Measurements from ENCODE around the gene ZMIZ1. TPM values are rescaled to one million over a fixed set of nuclear protein-coding genes. Genes with fewer than 3 reads are reported as not detected.

The ZMIZ1 gene
- total RNA-seq, 1 experiment from 2014 or later, result 23.5 TPM

DNA sequence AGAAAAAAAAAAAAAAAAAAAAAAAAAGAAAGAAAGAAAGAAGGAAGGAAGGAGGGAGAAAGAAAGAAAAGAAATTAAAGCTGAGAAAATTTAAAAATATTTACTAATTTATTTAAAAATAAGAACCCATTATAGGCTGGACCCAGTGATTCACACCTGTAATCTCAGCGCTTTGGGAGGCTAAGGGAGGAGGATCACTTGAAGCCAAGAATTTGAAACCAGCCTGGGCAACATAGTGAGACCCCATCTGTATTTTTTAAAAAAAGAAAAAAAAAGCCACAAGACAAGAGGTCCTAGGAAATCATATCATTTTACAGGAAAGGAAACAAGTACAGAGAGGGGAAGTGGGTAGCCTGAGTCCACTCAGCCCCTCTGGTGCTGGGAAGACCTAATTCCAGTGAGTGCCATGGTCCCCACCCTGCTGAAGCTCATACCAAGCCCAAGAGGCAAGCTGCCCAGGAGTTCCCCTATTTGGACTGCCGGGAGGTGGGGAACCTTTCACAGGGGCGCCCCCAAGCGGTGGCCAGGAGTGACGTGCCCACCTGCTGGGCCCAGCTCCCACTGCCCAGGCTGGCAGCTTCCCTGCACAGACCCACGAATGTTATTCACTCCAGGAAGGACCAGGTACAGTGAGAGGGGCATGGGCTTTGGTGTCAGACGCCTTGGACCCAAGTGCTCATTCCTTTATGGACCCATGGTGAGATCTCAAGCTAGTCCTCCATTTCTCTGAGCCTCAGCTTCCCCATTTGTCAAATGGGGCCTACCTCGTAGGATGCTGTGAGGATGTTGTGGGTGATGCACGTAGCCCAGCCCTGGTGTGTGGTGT lies 133.6 kb downstream of the ZMIZ1 start:
- peak; percentile 75 for DNase-seq
- Mint-ChIP-seq H3K9me3 (ENCODE audit: low read depth, unreplicated experiment) (no peaks in the 10 kb centered on the region), H3K27me3 (ENCODE audit: unreplicated experiment) (no peaks in the 10 kb centered on the region), H3K4me1 (ENCODE audit: low read depth, unreplicated experiment) (peaks cover 7% of the 10 kb centered on the region), H3K36me3 (ENCODE audit: insufficient read depth, unreplicated experiment) (peaks cover 14% of the 10 kb centered on the region), H3K27ac (ENCODE audit: unreplicated experiment) (no peak overlapping the region), H3K4me3 (ENCODE audit: low read depth, unreplicated experiment) (no peak overlapping the region)
- TF ChIP-seq, protein P1, sequence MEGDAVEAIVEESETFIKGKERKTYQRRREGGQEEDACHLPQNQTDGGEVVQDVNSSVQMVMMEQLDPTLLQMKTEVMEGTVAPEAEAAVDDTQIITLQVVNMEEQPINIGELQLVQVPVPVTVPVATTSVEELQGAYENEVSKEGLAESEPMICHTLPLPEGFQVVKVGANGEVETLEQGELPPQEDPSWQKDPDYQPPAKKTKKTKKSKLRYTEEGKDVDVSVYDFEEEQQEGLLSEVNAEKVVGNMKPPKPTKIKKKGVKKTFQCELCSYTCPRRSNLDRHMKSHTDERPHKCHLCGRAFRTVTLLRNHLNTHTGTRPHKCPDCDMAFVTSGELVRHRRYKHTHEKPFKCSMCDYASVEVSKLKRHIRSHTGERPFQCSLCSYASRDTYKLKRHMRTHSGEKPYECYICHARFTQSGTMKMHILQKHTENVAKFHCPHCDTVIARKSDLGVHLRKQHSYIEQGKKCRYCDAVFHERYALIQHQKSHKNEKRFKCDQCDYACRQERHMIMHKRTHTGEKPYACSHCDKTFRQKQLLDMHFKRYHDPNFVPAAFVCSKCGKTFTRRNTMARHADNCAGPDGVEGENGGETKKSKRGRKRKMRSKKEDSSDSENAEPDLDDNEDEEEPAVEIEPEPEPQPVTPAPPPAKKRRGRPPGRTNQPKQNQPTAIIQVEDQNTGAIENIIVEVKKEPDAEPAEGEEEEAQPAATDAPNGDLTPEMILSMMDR (IDR thresholded peaks at IDR 0.05; ENCODE audit: unreplicated experiment), result peak; percentile 80
- intact Hi-C loops (cut with micrococcal nuclease; ENCODE audit: unreplicated experiment), result no loop called here
- CTCF ChIA-PET, result interaction anchor here (0.6 to 1.3 kb wide), 12 partner anchors 16 to 1412 kb away, joined by 3 to 8 read pairs (median 4); no protein-coding TSS in a partner anchor
- BruUV-seq (replicated peaks), result no TSS peak

DNA sequence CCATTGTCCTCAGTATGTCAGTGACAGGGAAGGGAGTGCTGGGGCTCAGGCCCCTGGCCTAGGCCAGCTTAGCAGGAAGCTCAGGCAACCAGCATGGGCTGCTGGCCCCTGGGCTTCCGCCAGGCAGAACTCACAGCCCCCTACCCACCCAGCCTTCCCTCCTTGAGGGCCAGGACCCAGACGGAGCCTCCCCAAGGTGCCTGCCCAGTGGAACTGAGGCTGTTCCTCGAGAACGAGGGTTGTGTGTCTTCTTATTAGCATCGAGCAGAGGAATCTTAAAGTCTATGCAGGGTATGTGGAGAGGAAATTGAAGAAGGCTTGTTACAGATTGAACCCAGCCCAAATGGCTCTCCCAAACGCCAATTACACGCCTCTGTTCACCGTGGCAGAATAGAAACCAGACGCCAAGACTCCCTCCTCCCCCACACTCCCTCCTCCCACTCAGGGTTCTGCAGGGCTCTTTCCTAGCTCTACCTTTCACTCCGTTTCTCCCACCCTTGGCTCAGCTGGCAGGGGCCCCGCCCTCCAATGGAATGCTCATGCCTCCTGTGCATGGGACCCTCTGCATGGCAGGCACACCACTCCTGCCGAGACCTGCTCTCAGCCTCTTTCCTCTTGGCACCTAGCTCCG lies 134.4 kb downstream of the ZMIZ1 start:
- Mint-ChIP-seq H3K27ac (ENCODE audit: unreplicated experiment) (no peak overlapping the region), H3K27me3 (ENCODE audit: unreplicated experiment) (no peaks in the 10 kb centered on the region), H3K4me1 (ENCODE audit: low read depth, unreplicated experiment) (peaks cover 7% of the 10 kb centered on the region), H3K4me3 (ENCODE audit: low read depth, unreplicated experiment) (no peak overlapping the region), H3K36me3 (ENCODE audit: insufficient read depth, unreplicated experiment) (peaks cover 11% of the 10 kb centered on the region), H3K9me3 (ENCODE audit: low read depth, unreplicated experiment) (no peaks in the 10 kb centered on the region)
- CTCF ChIA-PET, result interaction anchor here (0.6 to 1.3 kb wide), 6 partner anchors 53 to 1173 kb away, joined by 3 to 8 read pairs (median 4); no protein-coding TSS in a partner anchor
- DNase-seq, result no peak
- no TSS peak for BruUV-seq (replicated peaks)
- intact Hi-C loops (cut with micrococcal nuclease; ENCODE audit: unreplicated experiment), result no loop called here
- TF ChIP-seq, protein P1 (IDR thresholded peaks at IDR 0.05; ENCODE audit: unreplicated experiment), result no peak

DNA sequence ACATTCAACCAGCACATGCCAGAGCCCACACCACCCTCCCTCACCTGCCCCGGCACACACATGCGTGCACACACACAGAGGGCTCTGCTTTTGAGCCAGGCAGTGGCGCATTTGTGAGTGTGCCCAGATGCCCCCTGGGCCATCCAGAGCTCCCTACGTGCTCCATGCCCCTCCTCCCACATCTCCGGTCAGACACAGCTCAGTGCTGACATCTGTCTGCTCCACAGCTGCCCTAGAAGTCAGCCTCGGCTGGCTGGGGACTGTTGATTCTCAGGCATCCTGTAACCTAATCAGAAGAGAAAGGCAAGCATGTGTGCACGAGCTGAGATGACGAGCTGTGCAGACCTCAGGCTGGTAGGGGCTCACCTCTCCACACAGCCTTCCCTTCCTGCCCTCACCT lies 135.1 kb downstream of the ZMIZ1 start:
- CTCF ChIA-PET, result no interaction called here
- H3K27me3 Mint-ChIP-seq (ENCODE audit: unreplicated experiment), result no peaks in the 10 kb centered on the region
- no peak overlapping the region for H3K4me3 Mint-ChIP-seq (ENCODE audit: low read depth, unreplicated experiment)
- intact Hi-C loops (cut with micrococcal nuclease; ENCODE audit: unreplicated experiment), result no loop called here
- peaks cover 7% of the 10 kb centered on the region for H3K4me1 Mint-ChIP-seq (ENCODE audit: low read depth, unreplicated experiment)
- no peak overlapping the region for H3K27ac Mint-ChIP-seq (ENCODE audit: unreplicated experiment)
- no TSS peak for BruUV-seq (replicated peaks)
- DNase-seq, result no peak
- H3K36me3 Mint-ChIP-seq (ENCODE audit: insufficient read depth, unreplicated experiment), result peaks cover 11% of the 10 kb centered on the region
- TF ChIP-seq, protein P1 (IDR thresholded peaks at IDR 0.05; ENCODE audit: unreplicated experiment), result no peak
- no peaks in the 10 kb centered on the region for H3K9me3 Mint-ChIP-seq (ENCODE audit: low read depth, unreplicated experiment)

DNA sequence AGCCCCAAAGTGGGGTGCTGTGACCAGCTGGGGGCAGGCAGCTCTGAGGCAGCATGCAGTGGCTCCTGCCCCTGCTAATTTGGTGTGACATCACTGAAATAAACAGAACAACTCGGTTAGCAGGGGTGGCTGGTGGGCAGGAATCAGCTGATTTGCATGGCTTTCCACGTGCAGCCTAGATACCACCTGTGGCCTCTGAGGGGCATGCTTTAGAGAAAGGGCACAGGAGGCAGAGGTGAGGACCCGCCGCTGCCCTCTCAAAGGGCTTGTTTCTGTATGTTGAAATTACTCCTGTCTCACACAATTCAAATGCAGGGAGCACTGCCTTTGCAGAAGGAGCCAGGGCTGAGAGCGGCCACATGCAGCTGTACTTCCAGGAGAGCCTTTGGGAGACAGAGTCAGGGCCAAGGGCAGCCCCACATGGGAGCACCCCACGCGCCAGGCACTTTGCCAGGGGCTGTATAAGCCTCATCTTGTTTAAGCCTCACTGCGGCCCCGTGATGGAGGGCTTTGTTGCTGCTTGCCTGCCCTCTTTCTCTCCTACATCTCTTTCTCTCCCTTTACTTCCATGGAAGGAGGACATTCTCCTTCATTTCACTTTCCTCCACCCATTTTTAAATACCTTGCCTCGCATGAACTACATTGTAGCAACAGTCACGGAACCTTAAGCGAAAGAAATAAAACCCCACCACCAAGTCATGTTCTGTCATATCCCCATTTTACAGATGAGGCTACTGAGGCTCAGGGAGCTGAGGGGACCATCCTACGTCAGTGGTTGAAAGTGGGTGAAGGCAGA lies 137.7 kb downstream of the ZMIZ1 start:
- Mint-ChIP-seq H3K4me1 (ENCODE audit: low read depth, unreplicated experiment) (peaks cover 7% of the 10 kb centered on the region), H3K36me3 (ENCODE audit: insufficient read depth, unreplicated experiment) (peaks cover 18% of the 10 kb centered on the region), H3K9me3 (ENCODE audit: low read depth, unreplicated experiment) (no peaks in the 10 kb centered on the region), H3K4me3 (ENCODE audit: low read depth, unreplicated experiment) (no peak overlapping the region), H3K27ac (ENCODE audit: unreplicated experiment) (no peak overlapping the region), H3K27me3 (ENCODE audit: unreplicated experiment) (no peaks in the 10 kb centered on the region)
- BruUV-seq (replicated peaks), result no TSS peak
- intact Hi-C loops (cut with micrococcal nuclease; ENCODE audit: unreplicated experiment), result no loop called here
- TF ChIP-seq, protein P1 (IDR thresholded peaks at IDR 0.05; ENCODE audit: unreplicated experiment), result no peak
- CTCF ChIA-PET, result no interaction called here
- DNase-seq, result no peak

Measured in Calu3 (cell line).